Measurements from ENCODE around the gene INTS4. TPM values are rescaled to one million over a fixed set of nuclear protein-coding genes. Genes with fewer than 3 reads are reported as not detected.

Gene INTS4
- total and polyA plus RNA-seq, 2 of the 8 experiments (the other 6 are each of a cell fraction or from before 2014, with no cell fraction given) = 27.0 to 31.3 TPM

- H2BK120ac ChIP-seq (replicated peaks; ENCODE audit: low read depth, low read length) = no peak overlapping the region
- H2AK5ac ChIP-seq (ENCODE audit: low read depth, low read length) = no peak overlapping the region
- H4K8ac ChIP-seq (ENCODE audit: extremely low read depth, insufficient read depth, low read length) = no peak overlapping the region
- TF ChIP-seq TEAD4 (IDR thresholded peaks at IDR 0.05; ENCODE audit: low read depth, low read length) (no peak), POLR2A (IDR thresholded peaks at IDR 0.05; ENCODE audit: control extremely low read depth in 1 of 2, low read depth in 2 of 2, low read length in 2 of 2) (no peak), BRCA1 (IDR thresholded peaks at IDR 0.05; ENCODE audit: low read depth, low read length) (no peak), CHD1 (IDR thresholded peaks at IDR 0.05; ENCODE audit: low read depth, low read length) (no peak), BACH1 (IDR thresholded peaks at IDR 0.05; ENCODE audit: low read length) (no peak), SP2 (IDR thresholded peaks at IDR 0.05; ENCODE audit: low read length) (no peak), TAF7 (optimal IDR thresholded peaks at IDR 0.05; ENCODE audit: borderline replicate concordance, low read depth, low read length) (no peak), ATF2 (IDR thresholded peaks at IDR 0.05; ENCODE audit: low read length) (no peak), NRF1 (IDR thresholded peaks at IDR 0.05; ENCODE audit: low read depth, low read length) (no peak), FOSL1 (IDR thresholded peaks at IDR 0.05; ENCODE audit: insufficient read depth, low read depth, low read length) (no peak), SIN3A (conservative IDR thresholded peaks at IDR 0.05 in 1 of 2, IDR thresholded peaks at IDR 0.05 in 1 of 2; ENCODE audit: low read depth in 1 of 2, low read length in 2 of 2) (no peak), SAP30 (IDR thresholded peaks at IDR 0.05; ENCODE audit: insufficient read depth, insufficient replicate concordance, low read length) (no peak), BCL11A (IDR thresholded peaks at IDR 0.05; ENCODE audit: low read depth in 2 of 2, low read length in 2 of 2) (no peak), SP4 (IDR thresholded peaks at IDR 0.05; ENCODE audit: low read length) (no peak)
- no peak overlapping the region for H3K4me3 ChIP-seq (ENCODE audit: extremely low read depth in 1 of 4, insufficient read depth in 2 of 4, low read depth in 3 of 4, low read length in 4 of 4)
- no peaks in the 10 kb centered on the region for H3K79me2 ChIP-seq (ENCODE audit: control insufficient read depth in 1 of 2, insufficient read depth in 2 of 2, low read length in 2 of 2)
- no peak overlapping the region for H2BK5ac ChIP-seq (ENCODE audit: low read depth, low read length)
- no peaks in the 10 kb centered on the region for H3K9me3 ChIP-seq (ENCODE audit: insufficient read depth in 2 of 2, low read depth in 1 of 2, low read length in 1 of 2)
- H3K56ac ChIP-seq (replicated peaks; ENCODE audit: insufficient read length, low read depth, low read length) = no peak overlapping the region
- H3K4me1 ChIP-seq (replicated peaks in 1 of 4; ENCODE audit: control insufficient read depth in 3 of 4, insufficient read depth in 4 of 4, low read length in 3 of 4) = peaks cover 0 to 6% (median 0%) of the 10 kb centered on the region in 4 experiments; a peak in 1 of 7 replicates
- no peaks in the 10 kb centered on the region for H3K79me1 ChIP-seq (ENCODE audit: low read depth, low read length)
- no peak overlapping the region for H3K27ac ChIP-seq (ENCODE audit: low read depth, low read length)
- WGBS, 2 experiments (ENCODE audit: extremely low coverage in 1 of 2, insufficient coverage in 1 of 2, insufficient read length in 1 of 2, insufficient replicate concordance in 2 of 2, low coverage in 1 of 2, low lambda C conversion rate in 2 of 2, missing lambda C conversion rate in 1 of 2) = 37% methylated on average over 4 of the region's 4 CpGs; no CpG with 5 or more reads in 1 of the 2 experiments
- H2BK12ac ChIP-seq (ENCODE audit: low read depth, low read length) = no peak overlapping the region
- H4K91ac ChIP-seq (replicated peaks; ENCODE audit: insufficient read length, low read length) = no peak overlapping the region
- H3K23me2 ChIP-seq (ENCODE audit: low read depth, low read length) = no peaks in the 10 kb centered on the region
- no peak overlapping the region for H3K4me2 ChIP-seq (ENCODE audit: insufficient read depth in 1 of 2, low read depth in 2 of 2, low read length in 2 of 2)
- no peak overlapping the region for H3K18ac ChIP-seq (ENCODE audit: extremely low read depth, low read length)
- no peak for FAIRE-seq
- H2BK15ac ChIP-seq (ENCODE audit: low read length) = no peak overlapping the region
- H4K5ac ChIP-seq (ENCODE audit: insufficient read length, low read depth, low read length) = no peak overlapping the region
- H3K27me3 ChIP-seq (replicated peaks in 1 of 4; ENCODE audit: control insufficient read depth in 3 of 4, extremely low read depth in 1 of 4, insufficient read depth in 3 of 4, low read length in 3 of 4) = no peaks in the 10 kb centered on the region
- no peaks in the 10 kb centered on the region for H3K36me3 ChIP-seq (ENCODE audit: control insufficient read depth in 2 of 4, insufficient read depth in 4 of 4, low read length in 3 of 4)
- ChIA-PET CTCF (ENCODE audit: partially characterized antibody) (interaction anchor here (0.7 to 9.0 kb wide), 2 partner anchors 12 to 1409 kb away, joined by 3 to 92 read pairs; no protein-coding TSS in a partner anchor), POLR2A (ENCODE audit: partially characterized antibody) (interaction anchor here (2.1 kb wide), 1 partner anchor 12 kb away, joined by 11 read pairs; no protein-coding TSS in a partner anchor)
- no peak overlapping the region for H2AFZ ChIP-seq (ENCODE audit: low read length)
- no peak overlapping the region for H3K23ac ChIP-seq (ENCODE audit: insufficient read length)
- H4K20me1 ChIP-seq (replicated peaks in 1 of 2; ENCODE audit: control insufficient read depth in 1 of 2, insufficient read depth in 2 of 2, low read length in 2 of 2) = no peaks in the 10 kb centered on the region
- no peak overlapping the region for H2BK20ac ChIP-seq (ENCODE audit: low read length)
- no peak overlapping the region for H3K4ac ChIP-seq (replicated peaks; ENCODE audit: insufficient read length, low read depth, low read length)
- no peak overlapping the region for H3K14ac ChIP-seq (ENCODE audit: insufficient read length)
- DNase-seq (ENCODE audit: low read depth in 1 of 2, low spot score in 2 of 2) = no peak
- no peak overlapping the region for H3K9ac ChIP-seq (replicated peaks in 1 of 4; ENCODE audit: extremely low read depth in 1 of 4, low read depth in 3 of 4, low read length in 3 of 4)
Measured at GRCh38 chr11:78033040-78033439, 38.6 kb upstream of the INTS4 start.
